ENCODE data around the gene DEFB123. TPM values are rescaled to one million over a fixed set of nuclear protein-coding genes. Genes with fewer than 3 reads are reported as not detected.
"Not testable (repeated sequence)": the region's sequence is repeated elsewhere in the genome, so short reads cannot be mapped to it uniquely, and the experiment has no call there.

DEFB123 gene
- total RNA-seq, 4 donors from 2014 or later, result not detected

DNA sequence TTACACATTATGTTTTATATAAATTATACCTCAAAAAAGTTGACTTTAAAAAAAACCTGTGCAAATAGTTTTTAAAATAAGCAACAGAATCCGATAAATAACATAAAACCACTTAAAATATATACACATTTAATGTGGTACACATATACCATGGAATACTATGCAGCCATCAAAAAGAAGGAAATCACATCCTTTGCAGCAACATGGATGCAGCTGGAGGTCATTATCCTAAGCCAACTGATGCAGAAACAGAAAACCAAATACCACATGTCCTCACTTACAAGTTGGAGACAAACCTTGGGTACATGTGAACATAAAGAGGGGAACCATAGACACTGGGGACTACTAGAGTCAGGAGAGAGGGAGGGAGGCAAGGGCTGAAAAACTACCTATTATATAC is 30.4 kb upstream of the DEFB123 start:
- H3K4me3 ChIP-seq, result no peak overlapping the region
- TF ChIP-seq POLR2A (IDR thresholded peaks at IDR 0.05) (no peak), CTCF (IDR thresholded peaks at IDR 0.05 in 4 of 5, conservative IDR thresholded peaks at IDR 0.05 in 1 of 5) (no peak)
- no peak for DNase-seq
- no peaks in the 10 kb centered on the region for H3K4me1 ChIP-seq
- in situ Hi-C loops (cut with MboI; ENCODE audit: low sequenced_read_pairs in 4 of 4), result no loop called here
- H3K27me3 ChIP-seq, result no peaks in the 10 kb centered on the region
- no peak for ATAC-seq
- H3K36me3 ChIP-seq, result no peaks in the 10 kb centered on the region
- H3K27ac ChIP-seq, result no peak overlapping the region
- intact Hi-C loops (cut with DNase I; ENCODE audit: low total_unique reads), result no loop called here
- H3K9me3 ChIP-seq, result no peaks in the 10 kb centered on the region

DNA sequence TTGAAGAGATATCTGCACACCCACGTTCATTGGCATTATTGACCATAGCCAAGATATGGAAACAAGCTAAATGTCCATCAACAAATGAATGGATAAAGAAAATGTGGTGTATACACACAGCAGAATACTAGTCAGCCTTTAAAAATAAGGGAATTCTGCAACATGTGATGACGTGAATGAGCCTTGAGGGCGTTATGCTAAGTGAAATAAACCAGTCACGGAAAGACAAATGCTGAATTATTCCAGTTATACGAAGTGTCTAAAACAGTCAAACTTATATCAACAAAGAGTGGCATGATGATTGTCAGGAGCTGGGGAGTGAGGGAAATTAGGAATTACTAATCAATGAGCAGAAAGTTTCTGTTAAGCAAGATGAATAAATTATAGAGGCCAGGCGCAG is 26.1 kb upstream of the DEFB123 start:
- no peak for ATAC-seq
- no peak for DNase-seq
- H3K4me3 ChIP-seq, result no peak overlapping the region
- intact Hi-C loops (cut with DNase I; ENCODE audit: low total_unique reads), result no loop called here
- no peak overlapping the region for H3K27ac ChIP-seq
- H3K27me3 ChIP-seq, result no peaks in the 10 kb centered on the region
- H3K4me1 ChIP-seq, result no peaks in the 10 kb centered on the region
- H3K9me3 ChIP-seq, result no peaks in the 10 kb centered on the region
- in situ Hi-C loops (cut with MboI; ENCODE audit: low sequenced_read_pairs in 4 of 4), result no loop called here
- no peaks in the 10 kb centered on the region for H3K36me3 ChIP-seq
- TF ChIP-seq CTCF (IDR thresholded peaks at IDR 0.05 in 4 of 5, conservative IDR thresholded peaks at IDR 0.05 in 1 of 5), result no peak
- TF ChIP-seq POLR2A (IDR thresholded peaks at IDR 0.05), result no peak

DNA sequence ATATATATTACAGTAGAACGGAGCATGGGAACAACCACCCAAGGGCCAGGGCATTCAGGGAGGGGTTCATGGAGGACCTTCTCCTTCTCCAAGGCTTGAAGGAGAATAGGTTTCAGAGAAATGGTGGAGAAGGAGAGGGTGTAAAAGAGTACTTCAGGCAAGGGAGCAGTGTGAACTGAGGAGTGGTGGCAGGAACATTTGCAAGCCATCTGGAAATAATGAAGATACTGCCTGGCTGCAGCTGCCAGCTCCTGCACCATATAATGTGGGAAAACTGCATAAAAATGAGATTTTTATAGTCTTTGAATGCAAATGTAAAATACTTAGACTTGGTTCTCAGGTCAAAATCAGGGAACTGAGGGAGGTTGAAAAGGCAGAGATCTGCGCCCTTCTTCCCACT is 24.8 kb upstream of the DEFB123 start:
- no peak overlapping the region for H3K27ac ChIP-seq
- H3K9me3 ChIP-seq, result no peaks in the 10 kb centered on the region
- intact Hi-C loops (cut with DNase I; ENCODE audit: low total_unique reads), result no loop called here
- H3K4me1 ChIP-seq, result no peaks in the 10 kb centered on the region
- in situ Hi-C loops (cut with MboI; ENCODE audit: low sequenced_read_pairs in 4 of 4), result no loop called here
- no peak for TF ChIP-seq POLR2A (IDR thresholded peaks at IDR 0.05)
- H3K4me3 ChIP-seq, result no peak overlapping the region
- ATAC-seq (no peak), DNase-seq (no peak)
- no peaks in the 10 kb centered on the region for H3K27me3 ChIP-seq
- no peaks in the 10 kb centered on the region for H3K36me3 ChIP-seq

DNA sequence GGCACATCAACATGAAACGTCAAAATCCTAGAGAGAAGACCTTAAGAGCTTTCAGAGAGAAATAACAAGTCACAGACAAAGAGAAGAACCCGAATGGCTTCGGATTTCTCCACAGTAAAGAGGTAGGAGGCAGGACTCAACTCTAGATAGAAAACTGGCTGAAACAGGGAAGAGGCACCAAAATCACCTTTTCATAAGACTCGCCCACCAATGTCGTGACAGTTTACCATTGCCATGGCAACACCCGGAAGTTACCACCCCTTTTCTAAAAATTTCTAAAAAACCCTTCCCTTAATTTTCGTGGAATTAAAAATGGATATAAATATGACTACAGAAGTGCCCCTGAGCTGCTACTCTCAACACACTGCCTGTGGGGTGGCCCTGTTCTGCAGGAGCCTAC is 22.1 kb upstream of the DEFB123 start:
- intact Hi-C loops (cut with DNase I; ENCODE audit: low total_unique reads), result no loop called here

DNA sequence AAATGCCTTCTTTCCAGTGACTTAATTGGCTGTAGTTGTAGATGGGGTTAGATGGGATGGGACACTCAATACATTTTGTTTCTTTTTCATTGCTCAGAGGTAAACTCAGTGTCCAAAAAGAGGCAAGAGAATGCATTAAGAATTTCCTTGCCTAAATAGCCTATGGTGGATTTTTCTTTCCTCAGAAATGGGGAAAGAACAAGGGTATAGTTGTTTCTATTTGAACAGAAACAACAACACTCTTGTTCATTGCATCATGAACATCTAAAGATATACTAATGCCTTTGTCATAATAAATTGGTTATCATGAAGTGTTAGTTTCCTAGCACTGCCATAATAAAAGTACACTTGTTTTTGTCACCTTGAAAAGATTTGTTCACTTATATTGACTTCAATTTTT is 14.6 kb upstream of the DEFB123 start:
- no peak for DNase-seq

More for the DNA sequence above, 22.1 kb upstream of the DEFB123 start:
- ATAC-seq, result no peak
- in situ Hi-C loops (cut with MboI; ENCODE audit: low sequenced_read_pairs in 4 of 4), result no loop called here
- H3K4me1 ChIP-seq, result no peaks in the 10 kb centered on the region
- no peak for DNase-seq
- H3K4me3 ChIP-seq, result no peak overlapping the region
- H3K36me3 ChIP-seq, result no peaks in the 10 kb centered on the region
- no peak overlapping the region for H3K27ac ChIP-seq
- no peaks in the 10 kb centered on the region for H3K27me3 ChIP-seq
- TF ChIP-seq CTCF (IDR thresholded peaks at IDR 0.05 in 4 of 5, conservative IDR thresholded peaks at IDR 0.05 in 1 of 5), result no peak
- no peak for TF ChIP-seq POLR2A (IDR thresholded peaks at IDR 0.05)
- no peaks in the 10 kb centered on the region for H3K9me3 ChIP-seq

GRCh38 chr20:31426891-31427551 is 13.4 kb upstream of the DEFB123 start:
- DNase-seq; H3K9me3 ChIP-seq; H3K4me3 ChIP-seq; H3K27ac ChIP-seq; H3K27me3 ChIP-seq; intact Hi-C loops (cut with DNase I; ENCODE audit: low total_unique reads); H3K36me3 ChIP-seq; ATAC-seq; in situ Hi-C loops (cut with MboI; ENCODE audit: low sequenced_read_pairs in 4 of 4); H3K4me1 ChIP-seq: not testable (repeated sequence)

More for the DNA sequence above, 14.6 kb upstream of the DEFB123 start:
- intact Hi-C loops (cut with DNase I; ENCODE audit: low total_unique reads) (no loop called here), in situ Hi-C loops (cut with MboI; ENCODE audit: low sequenced_read_pairs in 4 of 4) (no loop called here)
- no peak for ATAC-seq
- H3K4me1 ChIP-seq, result no peaks in the 10 kb centered on the region
- no peak overlapping the region for H3K4me3 ChIP-seq
- no peak overlapping the region for H3K27ac ChIP-seq
- peaks cover 0 to 3% (median 0%) of the 10 kb centered on the region in 3 donors for H3K27me3 ChIP-seq
- H3K36me3 ChIP-seq, result no peaks in the 10 kb centered on the region
- TF ChIP-seq POLR2A (IDR thresholded peaks at IDR 0.05), result no peak
- no peaks in the 10 kb centered on the region for H3K9me3 ChIP-seq

GRCh38 chr20:31427576-31427975 is 12.9 kb upstream of the DEFB123 start:
- H3K4me1 ChIP-seq; intact Hi-C loops (cut with DNase I; ENCODE audit: low total_unique reads); H3K27ac ChIP-seq; DNase-seq; ATAC-seq; H3K27me3 ChIP-seq; in situ Hi-C loops (cut with MboI; ENCODE audit: low sequenced_read_pairs in 4 of 4); H3K4me3 ChIP-seq; H3K36me3 ChIP-seq; H3K9me3 ChIP-seq: not testable (repeated sequence)

All from gastrocnemius medialis (tissue), 4 donors.